Adrenal gland (tissue), 12 donors: ENCODE results near the gene SNAP47. TPM values are rescaled to one million over a fixed set of nuclear protein-coding genes. Genes with fewer than 3 reads are reported as not detected.
A peak's percentile ranks its signal among the peaks of the same experiment; 100 is the strongest.

Experiments used
- DNase-seq, 7 donors: peaks; one replicate each; pipeline ENCODE4 v3.0.0-alpha.2; 2019 to 2020
- H3K27ac ChIP-seq, 5 donors: fragments of 200-600 bp; sonication (generic) in 4 of 5; 1 replicate in 3 of 5; 2 replicates in 2 of 5; pipeline versions ENCODE4 v1.5.1 to v1.8.0; 2016 to 2020; ENCODE audit warnings: mild to moderate bottlenecking in 1 of 5
- H3K27me3 ChIP-seq: fragments of 200-600 bp; 2 replicates; pipeline ENCODE4 v1.8.0; 2021
- H3K36me3 ChIP-seq, 2 donors: fragments of 200-600 bp; replicated peaks in 1 of 2; 1 replicate in 1 of 2; 2 replicates in 1 of 2; pipeline versions ENCODE4 v1.5.1 to v1.8.0; 2018 to 2022
- H3K4me1 ChIP-seq, 2 donors: fragments of 200-600 bp; replicated peaks in 1 of 2; 1 replicate in 1 of 2; 2 replicates in 1 of 2; pipeline versions ENCODE4 v1.5.1 to v1.8.0; 2018 to 2021
- H3K4me3 ChIP-seq, 4 donors: fragments of 200-600 bp; sonication (generic) in 3 of 4; one replicate each; pipeline ENCODE4 v1.5.1; 2016 to 2018
- H3K9me3 ChIP-seq, 3 donors: fragments of 200-600 bp; sonication (generic) in 1 of 3; replicated peaks in 1 of 3; 1 replicate in 2 of 3; 2 replicates in 1 of 3; pipeline versions ENCODE4 v1.5.1 to v1.8.0; 2016 to 2021
- POLR2A ChIP-seq, 2 donors: fragments of 450-650 bp; IDR thresholded peaks; one replicate each; pipeline ENCODE4 v1.6.1; 2017; ENCODE audit warnings: antibody characterized with exemption in 2 of 2, mild to moderate bottlenecking in 2 of 2, moderate library complexity in 1 of 2
- WGBS, 4 donors: extraction: QIAGEN DNeasy Blood & Tissue Kit in 2 of 4; methylation state at CpG; one replicate each; pipeline versions ENCODE4 v1.1.5 to v1.1.7; 2013 to 2017; 5-methylcytosine and 5-hydroxymethylcytosine counted together
- intact Hi-C, 2 donors: fragments of 100-400 bp; cut with DNase I; formaldehyde crosslinking; loops; one replicate each; pipeline versions ENCODE4 v1.14.1 to v1.15.0; 2022 to 2023
- polyA plus RNA-seq, 3 donors: library from polyadenylated mRNA; stranded (reverse); fragments of 200-250 nt in 2 of 3; fragments of 350-450 nt in 1 of 3; fragmentation: Illumina TruSeq in 1 of 3; extraction: RNeasy Lipid Tissue Mini Kit (QIAGEN cat#74804) in 1 of 3; gene quantifications; one replicate each; pipeline ENCODE4 v1.2.3, GENCODE V29; 2013 to 2014
- total RNA-seq, 9 donors: library from RNA; depleted of rRNA in 4 of 9; stranded (reverse); fragments of >200 nt in 4 of 9; fragments of 120-200 nt in 1 of 9; fragmentation: NEBNext Ultra II Directional in 1 of 9; extraction: Animal tissue kit (Norgen Biotek cat#: 25700) in 1 of 9; gene quantifications; one replicate each; pipeline versions ENCODE4 v1.1.0 to v1.2.4, GENCODE V29; 2013 to 2023
- TF ChIP-seq, protein P1 (sequence below), 6 experiments: fragments of 450-650 bp in 4 of 6; fragments of 200-600 bp in 2 of 6; sonication (generic) in 1 of 6; IDR thresholded peaks; 1 replicate in 5 of 6; 2 replicates in 1 of 6; pipeline versions ENCODE4 v1.5.1 to v1.8.0; 2016 to 2021; ENCODE audit warnings: antibody characterized with exemption in 6 of 6, mild to moderate bottlenecking in 2 of 6, moderate library complexity in 1 of 6
- donor health status: healthy with polysubstance abuse.
- donor health status: Bipolar disorder and iron deficiency.
- donor health status: DM: yes; HTN: yes; CAD: no.
- donor health status: DM: no; HTN: no; CAD: no.
- donor health status: DM: no; HTN: no; CAD: no.
- donor health status: DM: yes; HTN: yes; CAD: no.

Gene SNAP47
- total and polyA plus RNA-seq, 12 donors = 24.5 to 216 (median 103) TPM

DNA sequence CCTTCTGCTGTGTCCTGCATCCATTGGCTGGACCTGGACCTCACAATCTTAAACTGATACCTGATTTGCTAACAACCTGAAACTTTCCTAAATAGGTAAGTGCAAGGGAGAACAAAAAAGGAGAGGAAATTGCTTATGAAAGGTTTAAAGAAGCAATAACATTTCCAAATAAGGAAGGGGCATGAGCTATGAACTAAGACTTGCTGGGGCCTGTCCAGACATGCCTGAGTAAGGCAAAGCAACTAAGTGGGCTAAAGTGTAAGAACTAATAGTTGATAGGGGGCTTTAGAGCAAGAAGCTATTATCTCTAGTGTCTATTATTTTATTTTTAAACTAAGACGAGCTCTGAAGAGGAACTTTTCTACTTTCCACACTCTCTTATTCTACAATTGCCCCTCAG lies 11.8 kb upstream of the SNAP47 start:
- WGBS, 4 donors = 72 to 78% (median 76%) methylated on average over 1 of the region's 1 CpG
- intact Hi-C loops = no loop called here
- TF ChIP-seq POLR2A (IDR thresholded peaks at IDR 0.05) = no peak
- TF ChIP-seq, protein P1, sequence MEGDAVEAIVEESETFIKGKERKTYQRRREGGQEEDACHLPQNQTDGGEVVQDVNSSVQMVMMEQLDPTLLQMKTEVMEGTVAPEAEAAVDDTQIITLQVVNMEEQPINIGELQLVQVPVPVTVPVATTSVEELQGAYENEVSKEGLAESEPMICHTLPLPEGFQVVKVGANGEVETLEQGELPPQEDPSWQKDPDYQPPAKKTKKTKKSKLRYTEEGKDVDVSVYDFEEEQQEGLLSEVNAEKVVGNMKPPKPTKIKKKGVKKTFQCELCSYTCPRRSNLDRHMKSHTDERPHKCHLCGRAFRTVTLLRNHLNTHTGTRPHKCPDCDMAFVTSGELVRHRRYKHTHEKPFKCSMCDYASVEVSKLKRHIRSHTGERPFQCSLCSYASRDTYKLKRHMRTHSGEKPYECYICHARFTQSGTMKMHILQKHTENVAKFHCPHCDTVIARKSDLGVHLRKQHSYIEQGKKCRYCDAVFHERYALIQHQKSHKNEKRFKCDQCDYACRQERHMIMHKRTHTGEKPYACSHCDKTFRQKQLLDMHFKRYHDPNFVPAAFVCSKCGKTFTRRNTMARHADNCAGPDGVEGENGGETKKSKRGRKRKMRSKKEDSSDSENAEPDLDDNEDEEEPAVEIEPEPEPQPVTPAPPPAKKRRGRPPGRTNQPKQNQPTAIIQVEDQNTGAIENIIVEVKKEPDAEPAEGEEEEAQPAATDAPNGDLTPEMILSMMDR (IDR thresholded peaks at IDR 0.05) = no peak

DNA sequence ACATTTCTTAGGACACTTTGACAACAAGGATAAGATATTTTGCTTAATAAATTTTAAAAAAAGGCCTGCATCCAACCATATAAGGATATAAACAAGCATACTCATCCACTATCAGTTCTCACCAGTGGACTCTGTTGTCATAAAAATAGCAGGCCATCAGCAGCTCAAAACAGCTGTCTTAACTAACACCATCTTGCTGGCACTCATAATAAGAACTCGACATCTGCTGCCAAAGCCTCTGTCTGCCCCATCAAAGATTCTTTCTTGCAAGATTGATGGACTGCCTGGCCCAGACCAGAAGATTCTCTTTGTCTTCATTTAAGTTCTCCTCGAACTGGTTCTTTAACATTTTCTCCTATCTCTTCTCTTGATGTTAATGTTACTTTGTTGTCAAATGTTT lies 10.2 kb upstream of the SNAP47 start:
- DNase-seq = no peak
- Histone ChIP-seq H3K36me3 (no peaks in the 10 kb centered on the region), H3K4me1 (peaks cover 17 to 19% of the 10 kb centered on the region in 2 donors), H3K27ac (no peak overlapping the region), H3K9me3 (no peaks in the 10 kb centered on the region), H3K4me3 (no peak overlapping the region), H3K27me3 (no peaks in the 10 kb centered on the region)
- TF ChIP-seq, protein P1 (IDR thresholded peaks at IDR 0.05) = no peak
- no peak for TF ChIP-seq POLR2A (IDR thresholded peaks at IDR 0.05)
- 48 to 63% (median 58%) methylated on average over 2 of the region's 2 CpGs for WGBS, 4 donors
- intact Hi-C loops = no loop called here

More for the DNA sequence above, 11.8 kb upstream of the SNAP47 start:
- DNase-seq = no peak
- Histone ChIP-seq H3K4me3 (no peak overlapping the region), H3K27me3 (no peaks in the 10 kb centered on the region), H3K36me3 (no peaks in the 10 kb centered on the region), H3K27ac (no peak overlapping the region), H3K4me1 (peaks cover 5 to 8% of the 10 kb centered on the region in 2 donors), H3K9me3 (no peaks in the 10 kb centered on the region)

DNA sequence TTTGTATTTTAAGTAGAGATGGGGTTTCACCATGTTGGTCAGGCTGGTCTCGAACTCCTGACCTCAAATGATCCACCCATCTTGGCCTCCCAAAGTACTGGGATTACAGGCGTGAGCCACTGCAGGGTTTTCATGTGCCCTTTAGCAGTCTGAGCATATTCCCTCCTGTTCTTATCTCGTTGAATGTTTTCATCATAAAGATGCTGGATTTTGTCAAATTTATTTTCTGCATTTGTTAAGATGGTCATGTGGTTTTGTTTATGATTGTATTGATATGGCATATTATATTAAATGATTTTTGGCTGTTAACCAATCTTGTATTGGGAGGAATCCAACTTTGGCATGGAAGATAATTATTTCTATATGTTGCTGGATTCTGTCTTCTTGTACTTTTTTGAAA lies 8.9 kb upstream of the SNAP47 start:
- H3K27ac ChIP-seq = no peak overlapping the region
- peaks cover 17 to 32% of the 10 kb centered on the region in 2 donors for H3K4me1 ChIP-seq
- no peaks in the 10 kb centered on the region for H3K9me3 ChIP-seq
- no peaks in the 10 kb centered on the region for H3K36me3 ChIP-seq
- H3K4me3 ChIP-seq = no peak overlapping the region
- DNase-seq = no peak
- no peaks in the 10 kb centered on the region for H3K27me3 ChIP-seq
- intact Hi-C loops = no loop called here
- WGBS, 4 donors = 70 to 82% (median 81%) methylated on average over 3 of the region's 3 CpGs
- TF ChIP-seq, protein P1 (IDR thresholded peaks at IDR 0.05) = no peak
- no peak for TF ChIP-seq POLR2A (IDR thresholded peaks at IDR 0.05)

DNA sequence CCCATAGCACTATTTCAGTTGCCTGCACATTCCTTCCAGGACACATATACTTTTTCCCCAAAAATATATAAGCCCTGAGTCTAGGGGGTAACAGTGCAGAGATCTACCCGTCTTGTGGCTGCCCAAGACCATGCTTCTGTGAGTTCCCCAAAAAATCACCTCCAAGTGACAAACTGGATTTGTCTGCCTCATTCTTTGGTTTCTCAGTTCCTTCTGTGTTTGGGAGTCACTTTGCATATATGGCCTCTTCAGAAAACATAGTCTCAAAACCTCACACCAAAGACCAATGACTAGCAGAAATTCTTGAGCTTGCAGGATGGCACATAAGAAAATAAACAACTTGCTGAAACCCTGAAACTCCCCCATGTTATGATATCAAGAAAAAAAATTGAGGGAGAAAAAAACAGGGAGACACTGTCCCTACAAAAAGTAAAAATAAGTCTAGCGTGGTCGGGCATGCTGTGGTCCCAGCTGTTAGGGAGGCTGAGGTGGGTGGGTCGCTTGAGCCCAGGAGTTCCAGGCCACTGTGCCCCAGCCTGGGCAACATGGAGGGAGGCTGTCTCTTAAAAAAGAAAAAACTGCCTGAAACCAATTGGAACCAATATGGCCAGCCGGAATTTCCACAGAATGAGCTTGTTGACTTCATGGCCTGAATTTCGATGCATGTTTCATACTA lies 8.2 kb upstream of the SNAP47 start:
- Histone ChIP-seq H3K36me3 (peaks cover 0 to 7% of the 10 kb centered on the region in 2 donors), H3K27me3 (no peaks in the 10 kb centered on the region), H3K27ac (no peak overlapping the region), H3K4me3 (no peak overlapping the region), H3K4me1 (peaks cover 17 to 36% of the 10 kb centered on the region in 2 donors), H3K9me3 (no peaks in the 10 kb centered on the region)
- DNase-seq = peak in 2 of 7 donors; percentile 23 to 50
- TF ChIP-seq, protein P1 (IDR thresholded peaks at IDR 0.05) = no peak
- no peak for TF ChIP-seq POLR2A (IDR thresholded peaks at IDR 0.05)
- 86 to 89% (median 87%) methylated on average over 6 of the region's 6 CpGs for WGBS, 4 donors
- intact Hi-C loops = no loop called here
